Activated CD4-positive, CD25-positive, alpha-beta regulatory T cell treated with anti-CD3 and anti-CD28 coated beads, Interleukin-2, amount 50 U/mL, for 16 hours (primary cell): ENCODE data around the gene PRKCZ.
A peak's percentile ranks its signal among the peaks of the same experiment; 100 is the strongest.

Experiments
- DNase-seq: peaks from one replicate; pipeline ENCODE4 v3.0.0-alpha.2; 2020; ENCODE audit warnings: low read depth, low spot score

PRKCZ gene

GRCh38 chr1:2227346-2228156 lies 177.3 kb downstream of the PRKCZ start:
- DNase-seq: peak; percentile 84

- DNase-seq: no peak
Observed at GRCh38 chr1:2228157-2228594, 178.0 kb downstream of the PRKCZ start, which contains the start of gene SKI. Gene SKI (plus strand): TSS chr1:2228319. CDS start chr1:2228767, 448 bp downstream.

- no peak for DNase-seq
Observed at GRCh38 chr1:2228694-2229036, 178.5 kb downstream of the PRKCZ start.

GRCh38 chr1:2229037-2229864 lies 179.0 kb downstream of the PRKCZ start:
- no peak for DNase-seq

GRCh38 chr1:2229911-2230731 lies 179.9 kb downstream of the PRKCZ start:
- DNase-seq: no peak

- DNase-seq: no peak
Observed at GRCh38 chr1:2230781-2231531, 180.7 kb downstream of the PRKCZ start.

- DNase-seq: peak; percentile 53
Observed at GRCh38 chr1:2231532-2232254, 181.5 kb downstream of the PRKCZ start.

GRCh38 chr1:2232255-2232915 lies 182.2 kb downstream of the PRKCZ start:
- no peak for DNase-seq

- no peak for DNase-seq
Observed at GRCh38 chr1:2232916-2233438, 182.8 kb downstream of the PRKCZ start.

- no peak for DNase-seq
Observed at GRCh38 chr1:2233468-2233867, 183.3 kb downstream of the PRKCZ start.

GRCh38 chr1:2233997-2234761 lies 184.0 kb downstream of the PRKCZ start:
- no peak for DNase-seq

- no peak for DNase-seq
Observed at GRCh38 chr1:2234762-2235113, 184.5 kb downstream of the PRKCZ start.
